ENCODE data around the gene TENM4.

Gene TENM4

DNA sequence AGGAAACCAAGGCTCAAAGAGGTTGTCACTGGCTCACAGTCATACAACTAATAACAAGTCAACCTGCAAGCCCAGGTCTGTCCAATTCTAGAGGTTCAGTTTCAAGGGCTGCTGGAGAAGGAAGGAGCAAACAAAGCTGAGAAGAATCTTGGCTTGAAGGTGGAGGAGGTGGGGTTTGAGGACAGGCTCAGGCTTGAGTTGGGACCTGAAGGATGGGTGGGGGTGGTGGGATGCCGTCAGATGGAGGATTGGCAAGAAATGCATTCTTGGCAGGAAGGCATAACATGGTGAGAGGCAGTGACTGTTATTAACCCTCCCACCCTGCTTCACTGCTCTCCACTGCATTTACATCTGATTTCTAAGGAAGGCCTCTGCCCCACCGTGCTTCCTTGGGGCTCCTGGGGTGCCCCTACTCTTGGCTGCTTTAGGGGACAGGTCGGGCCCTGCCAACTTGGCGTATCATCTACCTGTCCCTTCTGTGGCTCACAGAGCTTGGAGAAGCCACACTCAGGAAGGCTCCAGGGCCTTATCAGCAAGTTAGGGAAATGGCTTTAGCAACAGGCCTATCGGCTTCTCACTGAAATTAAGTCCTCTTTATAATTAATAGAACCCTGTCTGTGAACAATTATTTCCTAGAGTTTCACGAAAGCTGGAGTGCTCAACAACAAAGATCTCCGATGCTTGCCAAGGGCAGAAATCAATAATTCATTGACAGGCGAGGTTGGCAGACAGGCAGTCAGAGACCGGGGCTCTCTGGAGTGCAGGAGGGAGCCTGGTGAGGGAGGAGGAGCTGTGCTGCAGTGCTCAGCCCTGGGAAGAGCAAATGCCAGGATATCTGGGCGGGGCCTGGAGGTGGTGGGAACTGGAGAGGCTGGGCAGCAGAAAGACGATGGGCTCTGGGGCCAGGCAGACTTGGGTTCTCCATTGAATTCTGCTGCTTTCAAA lies 781.2 kb downstream of the TENM4 start:
- H3K4me3 ChIP-seq (ENCODE audit: low read depth, low read length) = no peak overlapping the region
- TF ChIP-seq, protein P1, sequence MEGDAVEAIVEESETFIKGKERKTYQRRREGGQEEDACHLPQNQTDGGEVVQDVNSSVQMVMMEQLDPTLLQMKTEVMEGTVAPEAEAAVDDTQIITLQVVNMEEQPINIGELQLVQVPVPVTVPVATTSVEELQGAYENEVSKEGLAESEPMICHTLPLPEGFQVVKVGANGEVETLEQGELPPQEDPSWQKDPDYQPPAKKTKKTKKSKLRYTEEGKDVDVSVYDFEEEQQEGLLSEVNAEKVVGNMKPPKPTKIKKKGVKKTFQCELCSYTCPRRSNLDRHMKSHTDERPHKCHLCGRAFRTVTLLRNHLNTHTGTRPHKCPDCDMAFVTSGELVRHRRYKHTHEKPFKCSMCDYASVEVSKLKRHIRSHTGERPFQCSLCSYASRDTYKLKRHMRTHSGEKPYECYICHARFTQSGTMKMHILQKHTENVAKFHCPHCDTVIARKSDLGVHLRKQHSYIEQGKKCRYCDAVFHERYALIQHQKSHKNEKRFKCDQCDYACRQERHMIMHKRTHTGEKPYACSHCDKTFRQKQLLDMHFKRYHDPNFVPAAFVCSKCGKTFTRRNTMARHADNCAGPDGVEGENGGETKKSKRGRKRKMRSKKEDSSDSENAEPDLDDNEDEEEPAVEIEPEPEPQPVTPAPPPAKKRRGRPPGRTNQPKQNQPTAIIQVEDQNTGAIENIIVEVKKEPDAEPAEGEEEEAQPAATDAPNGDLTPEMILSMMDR (IDR thresholded peaks at IDR 0.05; ENCODE audit: borderline replicate concordance, insufficient read depth, low read depth, low read length) = no peak

DNA sequence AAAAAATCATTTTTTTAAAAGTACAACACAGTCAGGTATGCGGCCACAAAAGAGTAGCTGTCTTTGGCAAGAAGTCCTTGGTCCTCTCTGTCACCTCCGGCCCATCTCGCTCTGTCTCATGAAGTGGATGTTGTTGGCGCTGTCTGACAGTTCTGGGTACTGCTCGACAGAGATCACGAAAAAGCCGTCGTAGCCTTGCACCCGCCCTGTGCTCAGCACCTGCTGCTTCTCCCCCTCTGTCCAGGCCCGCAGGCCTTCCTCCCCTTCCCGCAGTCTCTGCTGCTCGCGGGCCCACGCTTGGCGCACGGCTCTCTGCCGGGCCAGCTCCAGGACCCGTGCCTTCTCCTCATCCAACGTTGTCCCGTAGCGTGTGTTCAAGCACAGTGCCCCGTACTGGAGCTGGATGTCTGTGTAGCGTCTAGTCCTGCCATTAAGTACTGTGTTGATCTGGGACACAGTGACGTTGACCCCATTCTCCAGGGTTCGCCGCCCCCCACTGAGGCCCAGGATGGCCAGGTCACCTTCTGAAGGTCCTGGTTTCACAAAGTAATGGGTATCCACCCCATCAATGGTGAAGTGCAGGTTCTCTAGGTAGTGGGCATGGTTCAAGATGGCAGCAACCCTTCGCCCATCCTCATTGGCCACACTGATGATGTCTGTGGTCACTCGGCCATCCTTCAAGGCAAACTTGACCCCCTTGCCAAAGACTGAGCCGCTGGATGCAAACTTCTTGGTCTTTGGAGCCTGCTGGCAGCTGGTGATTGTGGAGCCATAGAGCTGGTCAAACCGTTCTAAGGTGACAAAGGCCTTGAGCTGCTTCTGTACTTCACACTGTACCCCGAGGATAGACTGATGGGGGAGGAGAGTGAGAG lies 782.6 kb downstream of the TENM4 start:
- TF ChIP-seq, protein P1 (IDR thresholded peaks at IDR 0.05; ENCODE audit: borderline replicate concordance, insufficient read depth, low read depth, low read length) = no peak
- no peak overlapping the region for H3K4me3 ChIP-seq (ENCODE audit: low read depth, low read length)

DNA sequence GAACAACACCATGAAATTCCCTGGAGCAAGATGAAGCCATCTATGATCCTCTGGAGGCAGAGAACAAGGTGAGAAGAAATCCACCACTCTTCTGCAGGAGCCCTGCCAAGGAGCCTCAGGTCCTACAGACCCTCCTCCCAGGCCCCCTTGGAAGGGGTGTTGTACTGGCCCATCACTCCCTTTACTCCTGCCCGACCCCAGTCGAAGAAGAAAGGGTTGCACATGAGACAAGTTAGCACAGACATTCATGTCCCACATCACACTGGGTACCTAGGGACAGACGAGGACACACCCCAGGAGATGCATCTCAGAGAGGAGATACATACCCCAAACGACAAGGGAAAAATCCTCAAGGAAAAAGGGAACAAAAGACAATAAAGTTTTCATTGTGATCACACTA lies 783.4 kb downstream of the TENM4 start:
- H3K4me3 ChIP-seq (ENCODE audit: low read depth, low read length) = no peak overlapping the region
- TF ChIP-seq, protein P1 (IDR thresholded peaks at IDR 0.05; ENCODE audit: borderline replicate concordance, insufficient read depth, low read depth, low read length) = no peak

DNA sequence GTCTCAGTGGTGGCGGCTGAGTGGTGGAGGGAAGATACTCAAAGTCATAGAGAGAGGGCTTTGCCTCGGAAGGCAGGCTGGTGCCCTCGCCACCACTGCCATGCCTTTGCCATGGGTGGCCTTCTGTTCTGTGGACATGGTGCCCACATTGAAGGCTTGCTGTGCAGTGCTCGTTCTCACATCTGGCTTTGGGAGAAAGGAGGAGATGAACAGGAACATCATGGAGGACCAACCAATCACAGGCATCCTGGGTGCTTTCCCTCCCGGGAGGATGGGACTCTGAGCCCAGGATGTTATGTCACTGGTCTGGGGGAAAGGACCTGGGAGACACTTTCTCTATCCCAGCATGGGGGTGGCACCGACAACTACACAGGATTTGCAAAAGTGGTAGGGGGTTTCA lies 783.8 kb downstream of the TENM4 start:
- H3K4me3 ChIP-seq (ENCODE audit: low read depth, low read length) = no peak overlapping the region
- TF ChIP-seq, protein P1 (IDR thresholded peaks at IDR 0.05; ENCODE audit: borderline replicate concordance, insufficient read depth, low read depth, low read length) = no peak

DNA sequence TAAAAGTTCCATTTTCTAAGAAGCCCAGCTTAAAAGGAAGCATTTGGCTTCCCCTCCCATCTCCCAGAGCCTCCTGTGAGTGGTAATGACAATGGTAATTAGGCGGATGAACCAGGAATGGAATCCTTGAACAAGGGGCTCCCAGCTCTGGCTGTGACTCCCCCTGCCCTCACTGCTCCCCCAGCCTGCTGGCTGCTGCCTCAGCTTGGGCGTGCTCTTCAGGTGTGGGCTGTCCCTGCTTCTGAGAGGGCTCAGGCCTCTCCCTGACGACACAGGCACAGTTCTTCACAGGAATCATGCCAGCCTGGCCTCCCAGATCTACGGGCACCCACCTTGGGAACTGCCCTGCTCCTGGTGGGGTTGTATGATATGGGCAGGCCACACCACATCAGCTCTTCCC lies 784.5 kb downstream of the TENM4 start:
- H3K4me3 ChIP-seq (ENCODE audit: low read depth, low read length) = no peak overlapping the region
- TF ChIP-seq, protein P1 (IDR thresholded peaks at IDR 0.05; ENCODE audit: borderline replicate concordance, insufficient read depth, low read depth, low read length) = no peak

DNA sequence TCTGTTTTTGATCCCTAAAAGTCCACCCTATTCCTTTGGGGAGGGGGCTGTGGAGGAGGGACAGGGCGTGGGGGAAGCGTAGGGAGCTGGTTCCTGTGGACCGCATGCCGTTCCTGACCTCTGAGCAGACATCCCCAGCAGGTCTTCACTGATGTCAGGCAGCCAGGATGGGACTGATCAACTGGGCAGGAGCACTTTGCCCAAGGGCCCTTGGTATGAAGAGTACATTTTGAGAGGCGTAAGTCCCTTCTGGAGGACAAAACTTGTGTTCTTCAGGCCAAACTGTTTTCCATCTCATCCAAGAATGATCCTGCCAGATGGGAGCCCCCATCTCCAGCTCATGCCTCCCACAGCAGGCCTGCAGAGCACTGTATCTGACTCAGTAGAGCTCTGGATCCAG lies 785.3 kb downstream of the TENM4 start:
- no peak overlapping the region for H3K4me3 ChIP-seq (ENCODE audit: low read depth, low read length)
- TF ChIP-seq, protein P1 (IDR thresholded peaks at IDR 0.05; ENCODE audit: borderline replicate concordance, insufficient read depth, low read depth, low read length) = no peak

Measured in GM12875 (cell line).